SK-N-SH (cell line): Measurements from ENCODE around the gene DDX24. TPM values are rescaled to one million over a fixed set of nuclear protein-coding genes. Genes with fewer than 3 reads are reported as not detected.

Experiments used
- CTCF ChIA-PET: fragments of 300-600, 350-600 bp; formaldehyde crosslinking; extraction: SDS; loops from one replicate; lab custom pipeline; 2021; lab: Yijun Ruan, JAX
- POLR2A ChIA-PET: fragments of 350-600 bp; sonication (Branson Sonifier 250); formaldehyde crosslinking; extraction: SDS; loops from one replicate; lab custom pipeline; 2020; ENCODE audit warnings: antibody characterized with exemption, inconsistent platforms; lab: Yijun Ruan, JAX
- DNase-seq: peaks from one replicate; pipeline ENCODE4 v3.0.0; 2012
- H2AFZ ChIP-seq: fragments of 200-600 bp; sonication (generic); 2 replicates; pipeline ENCODE4 v1.8.1; 2016; ENCODE audit warnings: antibody characterized with exemption, mild to moderate bottlenecking, low read depth
- H3F3A ChIP-seq: fragments of 200-600 bp; sonication (generic); replicated peaks from 2 replicates; pipeline ENCODE3; 2016; ENCODE audit warnings: antibody characterized with exemption, mild to moderate bottlenecking; ENCODE audit not compliant: insufficient read depth
- H3K27ac ChIP-seq, 2 experiments: fragments of 200-500 bp in 1 of 2; fragments of 200-600 bp in 1 of 2; sonication (Bioruptor generic) in 1 of 2; sonication (generic), shearing (Covaris generic) in 1 of 2; 2 replicates each; pipeline versions ENCODE4 v1.5.1 to v1.6.1; 2014 to 2016; ENCODE audit warnings: low read depth in 2 of 2, inconsistent platforms in 1 of 2, low read length in 1 of 2, mild to moderate bottlenecking in 1 of 2, mixed read lengths in 1 of 2
- H3K27me3 ChIP-seq: fragments of 200-600 bp; sonication (generic), shearing (Covaris generic); 2 replicates; pipeline ENCODE4 v1.6.1; 2016; ENCODE audit warnings: mixed run types; ENCODE audit not compliant: insufficient read depth
- H3K36me3 ChIP-seq, 2 experiments: fragments of 200-500 bp in 1 of 2; fragments of 200-600 bp in 1 of 2; sonication (Bioruptor generic) in 1 of 2; sonication (generic) in 1 of 2; replicated peaks in 1 of 2; 2 replicates each; pipeline versions ENCODE3 to v1.5.1; 2014 to 2016; ENCODE audit warnings: low read length in 1 of 2, mild to moderate bottlenecking in 1 of 2; ENCODE audit not compliant: insufficient read depth in 2 of 2, control insufficient read depth in 1 of 2
- H3K4me1 ChIP-seq, 2 experiments: fragments of 200-500 bp in 1 of 2; fragments of 200-600 bp in 1 of 2; sonication (Bioruptor generic) in 1 of 2; sonication (generic), shearing (Covaris generic) in 1 of 2; 2 replicates each; pipeline versions ENCODE4 v1.5.1 to v1.6.1; 2014 to 2016; ENCODE audit warnings: low read depth in 1 of 2, low read length in 1 of 2, mixed run types in 1 of 2; ENCODE audit not compliant: insufficient read depth in 2 of 2, control insufficient read depth in 1 of 2
- H3K4me2 ChIP-seq: fragments of 200-600 bp; sonication (generic), shearing (Covaris generic); 2 replicates; pipeline ENCODE4 v1.6.1; 2017; ENCODE audit warnings: mixed run types
- H3K4me3 ChIP-seq, 2 experiments: fragments of 200-500 bp in 1 of 2; fragments of 200-600 bp in 1 of 2; sonication (Bioruptor generic) in 1 of 2; sonication (generic), shearing (Covaris generic) in 1 of 2; 2 replicates each; pipeline versions ENCODE4 v1.5.1 to v1.8.1; 2014 to 2016; ENCODE audit warnings: low read depth in 2 of 2, inconsistent platforms in 1 of 2, low read length in 1 of 2, mild to moderate bottlenecking in 1 of 2, mixed read lengths in 1 of 2, moderate library complexity in 1 of 2
- H3K79me2 ChIP-seq: fragments of 200-600 bp; sonication (generic); 2 replicates; pipeline ENCODE4 v1.8.1; 2017; ENCODE audit warnings: mild to moderate bottlenecking; ENCODE audit not compliant: insufficient read depth
- H3K9ac ChIP-seq: fragments of 200-600 bp; sonication (generic); 2 replicates; pipeline ENCODE4 v1.6.1; 2017; ENCODE audit warnings: mixed run types
- H3K9me2 ChIP-seq: fragments of 200-600 bp; sonication (generic); 2 replicates; pipeline ENCODE4 v1.6.1; 2017; ENCODE audit warnings: mixed run types
- H3K9me3 ChIP-seq: fragments of 200-600 bp; sonication (generic); 2 replicates; pipeline ENCODE4 v1.6.1; 2017; ENCODE audit warnings: mixed run types, mild to moderate bottlenecking, moderate library complexity
- H4K20me1 ChIP-seq: fragments of 200-600 bp; sonication (generic); 2 replicates; pipeline ENCODE4 v1.6.1; 2017; ENCODE audit warnings: mild to moderate bottlenecking, mixed run types; ENCODE audit not compliant: insufficient read depth
- CHD2 ChIP-seq: fragments of 150-350 bp; IDR thresholded peaks from 2 replicates; pipeline ENCODE4 v1.6.1; 2018; ENCODE audit warnings: low read length; ENCODE audit not compliant: partially characterized antibody
- ELF1 ChIP-seq: IDR thresholded peaks from 2 replicates; pipeline ENCODE4 v1.4.0; 2012
- EP300 ChIP-seq, 2 experiments: IDR thresholded peaks; 2 replicates each; pipeline versions ENCODE4 v1.4.0 to v1.6.1; 2012; ENCODE audit warnings: borderline replicate concordance in 1 of 2, low read depth in 1 of 2, low read length in 1 of 2
- EZH2phosphoT487 ChIP-seq: fragments of 200-600 bp; sonication (generic); IDR thresholded peaks from 2 replicates; pipeline ENCODE4 v1.6.1; 2017; ENCODE audit warnings: low read depth, mixed run types, mild to moderate bottlenecking, antibody characterized with exemption, moderate library complexity, borderline replicate concordance
- FOSL2 ChIP-seq: IDR thresholded peaks from 2 replicates; pipeline ENCODE4 v1.4.0; 2012; ENCODE audit warnings: low read depth, mild to moderate bottlenecking, moderate library complexity, borderline replicate concordance
- FOXM1 ChIP-seq: IDR thresholded peaks from 2 replicates; pipeline ENCODE4 v1.4.0; 2012; ENCODE audit warnings: low read depth, mild to moderate bottlenecking
- MXI1 ChIP-seq: IDR thresholded peaks from 2 replicates; pipeline ENCODE4 v1.6.1; 2012; ENCODE audit warnings: mild to moderate bottlenecking, low read depth, low read length, improper control_type of control experiment
- NFIC ChIP-seq: IDR thresholded peaks from 2 replicates; pipeline ENCODE4 v1.4.0; 2012; ENCODE audit warnings: borderline replicate concordance
- PBX3 ChIP-seq: IDR thresholded peaks from 2 replicates; pipeline ENCODE4; 2012
- POLR2AphosphoS5 ChIP-seq: IDR thresholded peaks from 2 replicates; pipeline ENCODE4 v1.6.1; 2012; ENCODE audit warnings: low read depth, low read length
- RAD21 ChIP-seq: IDR thresholded peaks from 2 replicates; pipeline ENCODE4 v1.6.1; 2012; ENCODE audit warnings: mild to moderate bottlenecking, low read length
- REST ChIP-seq: IDR thresholded peaks from 2 replicates; pipeline ENCODE4 v1.6.1; 2012; ENCODE audit warnings: mild to moderate bottlenecking, low read depth, low read length, moderate library complexity
- RFX5 ChIP-seq: IDR thresholded peaks from 2 replicates; pipeline ENCODE4 v1.6.1; 2012; ENCODE audit warnings: mild to moderate bottlenecking, improper control_type of control experiment, low read length
- RXRA ChIP-seq: IDR thresholded peaks from 2 replicates; pipeline ENCODE4 v1.4.0; 2012; ENCODE audit warnings: low read depth, mild to moderate bottlenecking, borderline replicate concordance
- TAF1 ChIP-seq: IDR thresholded peaks from 2 replicates; pipeline ENCODE4 v1.6.1; 2012; ENCODE audit warnings: low read depth, mild to moderate bottlenecking, low read length, moderate library complexity, borderline replicate concordance
- TCF12 ChIP-seq: IDR thresholded peaks from 2 replicates; pipeline ENCODE4 v1.4.0; 2012
- USF1 ChIP-seq: IDR thresholded peaks from 2 replicates; pipeline ENCODE4 v1.4.0; 2012; ENCODE audit warnings: low read depth, borderline replicate concordance
- WGBS: methylation state at CpG from one replicate; pipeline ENCODE4 v1.1.6; 2017; ENCODE audit warnings: low lambda C conversion rate; 5-methylcytosine and 5-hydroxymethylcytosine counted together
- polyA plus RNA-seq, 3 experiments: library from polyadenylated mRNA; depleted of rRNA; stranded (reverse); fragments of >200 nt; gene quantifications; 2 replicates each; pipeline ENCODE4 v1.2.3, GENCODE V29; 2012

The DDX24 gene
- polyA plus RNA-seq, 1 of the 3 experiments (the other 2 are of a cell fraction), result 108 TPM

- H3K27me3 ChIP-seq, result no peaks in the 10 kb centered on the region
- no peak overlapping the region for H2AFZ ChIP-seq
- WGBS, result 89% methylated on average over 4 of the region's 12 CpGs
- H3K9ac ChIP-seq, result no peak overlapping the region
- ChIA-PET CTCF (interaction anchor here (1.2 to 2.5 kb wide), 4 partner anchors 9 to 138 kb away, joined by 6 to 8 read pairs (median 6); no protein-coding TSS in a partner anchor), POLR2A (no interaction called here)
- no peaks in the 10 kb centered on the region for H3K9me3 ChIP-seq
- H3K4me1 ChIP-seq, result no peaks in the 10 kb centered on the region
- TF ChIP-seq PBX3, result no peak
- no peak for TF ChIP-seq REST
- no peaks in the 10 kb centered on the region for H3F3A ChIP-seq
- no peak for DNase-seq
- no peak overlapping the region for H3K4me3 ChIP-seq
- no peaks in the 10 kb centered on the region for H4K20me1 ChIP-seq
- peaks cover 3 to 42% of the 10 kb centered on the region in 2 experiments for H3K36me3 ChIP-seq
- H3K9me2 ChIP-seq, result no peaks in the 10 kb centered on the region
- H3K79me2 ChIP-seq, result no peaks in the 10 kb centered on the region
- H3K4me2 ChIP-seq, result no peak overlapping the region
- H3K27ac ChIP-seq, result no peak overlapping the region
Observed at GRCh38 chr14:94042433-94043091, 38.4 kb downstream of the DDX24 start.

- no peaks in the 10 kb centered on the region for H3K9me3 ChIP-seq
- peaks cover 3 to 34% of the 10 kb centered on the region in 2 experiments for H3K36me3 ChIP-seq
- TF ChIP-seq RAD21 (no peak), NFIC (no peak), ELF1 (no peak), RXRA (no peak), EZH2phosphoT487 (no peak), EP300 (IDR thresholded peaks at IDR 0.05; ENCODE audit: borderline replicate concordance in 1 of 2, low read depth in 1 of 2, low read length in 1 of 2) (no peak), CHD2 (no peak), TAF1 (no peak), POLR2AphosphoS5 (no peak), USF1 (no peak), RFX5 (no peak), FOXM1 (no peak), TCF12 (no peak), MXI1 (no peak), FOSL2 (no peak)
- H3K9ac ChIP-seq, result no peak overlapping the region
- no peaks in the 10 kb centered on the region for H3K27me3 ChIP-seq
- ChIA-PET POLR2A (no interaction called here), CTCF (interaction anchor here (1.3 to 10.8 kb wide), 4 partner anchors 10 to 138 kb away, joined by 3 to 132 read pairs (median 7); no protein-coding TSS in a partner anchor)
- H2AFZ ChIP-seq, result no peak overlapping the region
- H4K20me1 ChIP-seq, result no peaks in the 10 kb centered on the region
- no peak overlapping the region for H3K27ac ChIP-seq
- DNase-seq, result no peak
- WGBS, result 89% methylated on average over 17 of the region's 18 CpGs
- no peak overlapping the region for H3K4me2 ChIP-seq
- no peaks in the 10 kb centered on the region for H3K9me2 ChIP-seq
- H3F3A ChIP-seq, result no peaks in the 10 kb centered on the region
- no peak overlapping the region for H3K4me3 ChIP-seq
- H3K79me2 ChIP-seq, result no peaks in the 10 kb centered on the region
- peaks cover 0 to under 1% of the 10 kb centered on the region in 2 experiments; a peak in 1 of 4 replicates for H3K4me1 ChIP-seq
Observed at GRCh38 chr14:94041551-94042346, 39.3 kb downstream of the DDX24 start.
